ENCODE results near the gene ARID2. TPM values are rescaled to one million over a fixed set of nuclear protein-coding genes. Genes with fewer than 3 reads are reported as not detected.

ARID2 gene
- total and polyA plus RNA-seq, 4 donors, result 1.8 to 17.8 (median 13.2) TPM

DNA sequence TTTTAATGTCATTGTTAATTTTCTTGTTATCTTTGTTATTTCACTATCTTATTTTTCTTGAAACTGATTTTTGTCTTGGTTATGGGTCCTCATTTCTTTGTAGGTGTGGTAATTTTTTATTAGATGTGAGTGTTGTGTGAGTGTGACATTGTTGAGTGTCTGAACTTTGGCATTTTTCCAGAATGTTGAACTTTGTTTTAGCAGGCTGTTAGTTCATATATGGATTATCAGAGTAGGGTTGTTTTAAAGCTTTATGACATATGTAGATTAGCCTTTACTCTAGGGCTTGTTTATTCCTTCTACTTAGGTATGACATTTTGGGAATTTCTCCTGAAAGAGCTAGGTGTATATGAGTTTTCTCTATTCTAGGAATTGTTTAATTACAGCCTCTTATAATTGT lies 103.9 kb downstream of the ARID2 start (continued):
- TF ChIP-seq EGR1 (IDR thresholded peaks at IDR 0.05; ENCODE audit: low read depth in 2 of 2), result no peak
- TF ChIP-seq RAD21 (IDR thresholded peaks at IDR 0.05), result no peak
- no peak for TF ChIP-seq HNF4G (IDR thresholded peaks at IDR 0.05)
- TF ChIP-seq HNF4A (conservative IDR thresholded peaks at IDR 0.05), result no peak
- TF ChIP-seq TAF1 (conservative IDR thresholded peaks at IDR 0.05), result no peak
- no peak for TF ChIP-seq NR2F2 (IDR thresholded peaks at IDR 0.05)
- TF ChIP-seq, protein P1, sequence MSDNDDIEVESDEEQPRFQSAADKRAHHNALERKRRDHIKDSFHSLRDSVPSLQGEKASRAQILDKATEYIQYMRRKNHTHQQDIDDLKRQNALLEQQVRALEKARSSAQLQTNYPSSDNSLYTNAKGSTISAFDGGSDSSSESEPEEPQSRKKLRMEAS (IDR thresholded peaks at IDR 0.05), result no peak
- TF ChIP-seq GABPA (IDR thresholded peaks at IDR 0.05 in 1 of 2, conservative IDR thresholded peaks at IDR 0.05 in 1 of 2), result no peak

DNA sequence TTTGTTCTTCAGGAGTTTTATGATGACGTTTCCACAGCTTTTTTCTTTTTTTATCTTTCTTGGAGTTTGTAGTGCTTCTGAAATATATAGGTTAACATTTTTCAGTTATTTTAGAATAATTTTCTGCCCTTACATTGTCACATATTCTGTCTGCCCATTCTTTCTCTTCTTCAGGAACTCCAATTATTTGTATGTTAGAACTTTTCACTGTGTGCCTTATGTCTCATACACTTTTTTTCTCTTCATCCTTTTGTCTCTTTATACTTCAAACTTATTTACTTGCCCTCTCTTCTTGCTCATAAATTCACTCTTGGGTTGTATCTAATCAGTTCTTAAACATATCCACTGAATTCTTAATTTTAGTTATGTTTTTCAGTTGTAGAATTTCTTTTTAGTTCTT lies 105.3 kb downstream of the ARID2 start:
- Histone ChIP-seq H3K27me3 (ENCODE audit: control insufficient read depth in 4 of 4, insufficient read depth in 4 of 4, low read length in 3 of 4) (no peaks in the 10 kb centered on the region), H3K36me3 (ENCODE audit: control insufficient read depth in 4 of 4, insufficient read depth in 3 of 4, low read depth in 1 of 4, low read length in 3 of 4) (peaks cover 0 to 23% (median 16%) of the 10 kb centered on the region in 4 donors), H3K9ac (ENCODE audit: low read depth in 1 of 2, low read length in 2 of 2) (no peak overlapping the region), H3K4me3 (ENCODE audit: low read depth in 1 of 3, low read length in 3 of 3) (no peak overlapping the region), H3K9me3 (ENCODE audit: control insufficient read depth in 4 of 4, low read length in 3 of 4) (no peaks in the 10 kb centered on the region), H3K4me1 (ENCODE audit: control insufficient read depth in 4 of 4, insufficient read depth in 4 of 4, low read length in 3 of 4) (no peaks in the 10 kb centered on the region), H3K27ac (ENCODE audit: low read depth in 1 of 2, low read length in 2 of 2) (no peak overlapping the region)
- TF ChIP-seq, protein P2, sequence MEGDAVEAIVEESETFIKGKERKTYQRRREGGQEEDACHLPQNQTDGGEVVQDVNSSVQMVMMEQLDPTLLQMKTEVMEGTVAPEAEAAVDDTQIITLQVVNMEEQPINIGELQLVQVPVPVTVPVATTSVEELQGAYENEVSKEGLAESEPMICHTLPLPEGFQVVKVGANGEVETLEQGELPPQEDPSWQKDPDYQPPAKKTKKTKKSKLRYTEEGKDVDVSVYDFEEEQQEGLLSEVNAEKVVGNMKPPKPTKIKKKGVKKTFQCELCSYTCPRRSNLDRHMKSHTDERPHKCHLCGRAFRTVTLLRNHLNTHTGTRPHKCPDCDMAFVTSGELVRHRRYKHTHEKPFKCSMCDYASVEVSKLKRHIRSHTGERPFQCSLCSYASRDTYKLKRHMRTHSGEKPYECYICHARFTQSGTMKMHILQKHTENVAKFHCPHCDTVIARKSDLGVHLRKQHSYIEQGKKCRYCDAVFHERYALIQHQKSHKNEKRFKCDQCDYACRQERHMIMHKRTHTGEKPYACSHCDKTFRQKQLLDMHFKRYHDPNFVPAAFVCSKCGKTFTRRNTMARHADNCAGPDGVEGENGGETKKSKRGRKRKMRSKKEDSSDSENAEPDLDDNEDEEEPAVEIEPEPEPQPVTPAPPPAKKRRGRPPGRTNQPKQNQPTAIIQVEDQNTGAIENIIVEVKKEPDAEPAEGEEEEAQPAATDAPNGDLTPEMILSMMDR (IDR thresholded peaks at IDR 0.05; ENCODE audit: low read depth, low read length, missing input control), result no peak
- no peak for TF ChIP-seq NR2F2 (IDR thresholded peaks at IDR 0.05)
- no peak for TF ChIP-seq HNF4G (IDR thresholded peaks at IDR 0.05)
- TF ChIP-seq TAF1 (conservative IDR thresholded peaks at IDR 0.05), result no peak
- TF ChIP-seq SP1 (IDR thresholded peaks at IDR 0.05), result no peak
- WGBS, result 97% methylated on average over 1 of the region's 1 CpG
- no peak for DNase-seq (ENCODE audit: low spot score)

DNA sequence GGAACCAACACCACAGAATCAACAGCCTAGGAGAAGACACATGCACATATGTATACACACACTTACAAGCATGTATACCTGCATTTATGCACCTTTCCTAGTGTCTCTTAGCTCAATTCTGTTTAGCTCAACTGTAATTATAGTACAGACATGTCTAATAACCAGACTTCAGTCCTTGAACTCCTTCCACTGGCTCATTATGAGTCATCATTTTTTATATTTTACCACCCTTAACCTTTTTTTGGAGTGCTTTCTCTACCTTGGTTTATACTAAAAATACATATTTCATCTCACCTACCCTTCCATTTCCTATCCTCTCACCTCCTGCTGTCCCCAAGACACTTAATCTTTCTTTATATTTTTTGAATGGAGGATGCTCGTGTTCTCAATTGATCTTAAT lies 110.4 kb downstream of the ARID2 start:
- Histone ChIP-seq H3K27ac (ENCODE audit: low read depth in 1 of 2, low read length in 2 of 2) (no peak overlapping the region), H3K36me3 (ENCODE audit: control insufficient read depth in 4 of 4, insufficient read depth in 3 of 4, low read depth in 1 of 4, low read length in 3 of 4) (peaks cover 0 to 26% (median 24%) of the 10 kb centered on the region in 4 donors), H3K27me3 (ENCODE audit: control insufficient read depth in 4 of 4, insufficient read depth in 4 of 4, low read length in 3 of 4) (no peaks in the 10 kb centered on the region), H3K9me3 (ENCODE audit: control insufficient read depth in 4 of 4, low read length in 3 of 4) (no peaks in the 10 kb centered on the region), H3K9ac (ENCODE audit: low read depth in 1 of 2, low read length in 2 of 2) (no peak overlapping the region), H3K4me3 (ENCODE audit: low read depth in 1 of 3, low read length in 3 of 3) (no peak overlapping the region), H3K4me1 (ENCODE audit: control insufficient read depth in 4 of 4, insufficient read depth in 4 of 4, low read length in 3 of 4) (no peaks in the 10 kb centered on the region)
- WGBS, result 98% methylated on average over 1 of the region's 1 CpG
- TF ChIP-seq GABPA (IDR thresholded peaks at IDR 0.05 in 1 of 2, conservative IDR thresholded peaks at IDR 0.05 in 1 of 2), result no peak
- TF ChIP-seq, protein P3, sequence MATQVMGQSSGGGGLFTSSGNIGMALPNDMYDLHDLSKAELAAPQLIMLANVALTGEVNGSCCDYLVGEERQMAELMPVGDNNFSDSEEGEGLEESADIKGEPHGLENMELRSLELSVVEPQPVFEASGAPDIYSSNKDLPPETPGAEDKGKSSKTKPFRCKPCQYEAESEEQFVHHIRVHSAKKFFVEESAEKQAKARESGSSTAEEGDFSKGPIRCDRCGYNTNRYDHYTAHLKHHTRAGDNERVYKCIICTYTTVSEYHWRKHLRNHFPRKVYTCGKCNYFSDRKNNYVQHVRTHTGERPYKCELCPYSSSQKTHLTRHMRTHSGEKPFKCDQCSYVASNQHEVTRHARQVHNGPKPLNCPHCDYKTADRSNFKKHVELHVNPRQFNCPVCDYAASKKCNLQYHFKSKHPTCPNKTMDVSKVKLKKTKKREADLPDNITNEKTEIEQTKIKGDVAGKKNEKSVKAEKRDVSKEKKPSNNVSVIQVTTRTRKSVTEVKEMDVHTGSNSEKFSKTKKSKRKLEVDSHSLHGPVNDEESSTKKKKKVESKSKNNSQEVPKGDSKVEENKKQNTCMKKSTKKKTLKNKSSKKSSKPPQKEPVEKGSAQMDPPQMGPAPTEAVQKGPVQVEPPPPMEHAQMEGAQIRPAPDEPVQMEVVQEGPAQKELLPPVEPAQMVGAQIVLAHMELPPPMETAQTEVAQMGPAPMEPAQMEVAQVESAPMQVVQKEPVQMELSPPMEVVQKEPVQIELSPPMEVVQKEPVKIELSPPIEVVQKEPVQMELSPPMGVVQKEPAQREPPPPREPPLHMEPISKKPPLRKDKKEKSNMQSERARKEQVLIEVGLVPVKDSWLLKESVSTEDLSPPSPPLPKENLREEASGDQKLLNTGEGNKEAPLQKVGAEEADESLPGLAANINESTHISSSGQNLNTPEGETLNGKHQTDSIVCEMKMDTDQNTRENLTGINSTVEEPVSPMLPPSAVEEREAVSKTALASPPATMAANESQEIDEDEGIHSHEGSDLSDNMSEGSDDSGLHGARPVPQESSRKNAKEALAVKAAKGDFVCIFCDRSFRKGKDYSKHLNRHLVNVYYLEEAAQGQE (IDR thresholded peaks at IDR 0.05), result no peak
- no peak for TF ChIP-seq YY1 (IDR thresholded peaks at IDR 0.05)
- no peak for TF ChIP-seq NR2F2 (IDR thresholded peaks at IDR 0.05)
- no peak for TF ChIP-seq RAD21 (IDR thresholded peaks at IDR 0.05)
- TF ChIP-seq, protein P4, sequence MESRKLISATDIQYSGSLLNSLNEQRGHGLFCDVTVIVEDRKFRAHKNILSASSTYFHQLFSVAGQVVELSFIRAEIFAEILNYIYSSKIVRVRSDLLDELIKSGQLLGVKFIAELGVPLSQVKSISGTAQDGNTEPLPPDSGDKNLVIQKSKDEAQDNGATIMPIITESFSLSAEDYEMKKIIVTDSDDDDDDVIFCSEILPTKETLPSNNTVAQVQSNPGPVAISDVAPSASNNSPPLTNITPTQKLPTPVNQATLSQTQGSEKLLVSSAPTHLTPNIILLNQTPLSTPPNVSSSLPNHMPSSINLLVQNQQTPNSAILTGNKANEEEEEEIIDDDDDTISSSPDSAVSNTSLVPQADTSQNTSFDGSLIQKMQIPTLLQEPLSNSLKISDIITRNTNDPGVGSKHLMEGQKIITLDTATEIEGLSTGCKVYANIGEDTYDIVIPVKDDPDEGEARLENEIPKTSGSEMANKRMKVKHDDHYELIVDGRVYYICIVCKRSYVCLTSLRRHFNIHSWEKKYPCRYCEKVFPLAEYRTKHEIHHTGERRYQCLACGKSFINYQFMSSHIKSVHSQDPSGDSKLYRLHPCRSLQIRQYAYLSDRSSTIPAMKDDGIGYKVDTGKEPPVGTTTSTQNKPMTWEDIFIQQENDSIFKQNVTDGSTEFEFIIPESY (IDR thresholded peaks at IDR 0.05), result no peak
- TF ChIP-seq HNF4G (IDR thresholded peaks at IDR 0.05), result no peak
- no peak for TF ChIP-seq FOXA1 (IDR thresholded peaks at IDR 0.05)
- TF ChIP-seq, protein P2 (IDR thresholded peaks at IDR 0.05; ENCODE audit: low read depth, low read length, missing input control), result no peak
- TF ChIP-seq HNF4A (conservative IDR thresholded peaks at IDR 0.05), result no peak
- no peak for TF ChIP-seq JUND (IDR thresholded peaks at IDR 0.05)
- TF ChIP-seq EGR1 (IDR thresholded peaks at IDR 0.05; ENCODE audit: low read depth in 2 of 2), result no peak
- TF ChIP-seq, protein P1 (IDR thresholded peaks at IDR 0.05), result no peak
- no peak for TF ChIP-seq SP1 (IDR thresholded peaks at IDR 0.05)
- DNase-seq (ENCODE audit: low spot score), result no peak
